B cell (primary cell): ENCODE data around the gene GPR160. TPM values are rescaled to one million over a fixed set of nuclear protein-coding genes. Genes with fewer than 3 reads are reported as not detected.

Source experiments
- ATAC-seq: fragments of 200-7000 bp; cut with Tn5 transposase; one replicate; pipeline ENCODE4 v1.10.0; 2021; ENCODE audit warnings: low read depth, mild to moderate bottlenecking, moderate number of reproducible peaks, moderate library complexity
- CTCF ChIA-PET: fragments of 350-600 bp; sonication (Branson Sonifier 250); formaldehyde crosslinking; loops from one replicate; lab custom pipeline; 2021; ENCODE audit warnings: antibody characterized with exemption, inconsistent platforms; lab: Charles Lee
- POLR2A ChIA-PET: fragments of 350-600 bp; sonication (Branson Sonifier 250); formaldehyde crosslinking; loops from one replicate; lab custom pipeline; 2021; ENCODE audit warnings: antibody characterized with exemption; lab: Charles Lee
- DNase-seq: peaks from one replicate; pipeline ENCODE4 v3.0.0; 2013
- H2AFZ ChIP-seq: 2 replicates; pipeline ENCODE4 v1.6.1; 2012; ENCODE audit warnings: mild to moderate bottlenecking, low read depth, low read length; ENCODE audit not compliant: insufficient read depth, poor library complexity, severe bottlenecking
- H3K27ac ChIP-seq, 2 donors: 1 replicate in 1 of 2; 2 replicates in 1 of 2; pipeline ENCODE4 v1.5.1; 2012 to 2013; ENCODE audit warnings: low read length in 2 of 2, mild to moderate bottlenecking in 2 of 2, moderate library complexity in 1 of 2
- H3K27me3 ChIP-seq, 4 experiments: fragments of 200-600 bp in 1 of 4; sonication (generic) in 1 of 4; replicated peaks in 1 of 4; 1 replicate in 2 of 4; 2 replicates in 2 of 4; pipeline versions ENCODE4 v1.6.1 to v1.7.0; 2013 to 2016; ENCODE audit warnings: low read length in 3 of 4, mild to moderate bottlenecking in 2 of 4, mixed read lengths in 1 of 4, moderate library complexity in 1 of 4; ENCODE audit not compliant: insufficient read depth in 4 of 4, control insufficient read depth in 3 of 4; ENCODE audit errors: control extremely low read depth in 1 of 4
- H3K36me3 ChIP-seq, 2 experiments: replicated peaks in 1 of 2; 1 replicate in 1 of 2; 2 replicates in 1 of 2; pipeline versions ENCODE4 v1.6.1 to v1.7.1; 2013; ENCODE audit warnings: low read length in 1 of 2; ENCODE audit not compliant: insufficient read depth in 2 of 2, control insufficient read depth in 1 of 2; ENCODE audit errors: control extremely low read depth in 1 of 2, extremely low read depth in 1 of 2
- H3K4me1 ChIP-seq, 2 donors: fragments of 200-600 bp in 1 of 2; sonication (generic) in 1 of 2; 1 replicate in 1 of 2; 2 replicates in 1 of 2; pipeline versions ENCODE4 v1.5.1 to v1.6.1; 2013 to 2017; ENCODE audit warnings: low read length in 2 of 2; ENCODE audit not compliant: control insufficient read depth in 2 of 2, insufficient read depth in 2 of 2
- H3K4me2 ChIP-seq: replicated peaks from 2 replicates; pipeline ENCODE3; 2012; ENCODE audit warnings: mild to moderate bottlenecking, low read depth, low read length; ENCODE audit not compliant: poor library complexity, severe bottlenecking
- H3K4me3 ChIP-seq, 5 experiments: fragments of 200-600 bp in 1 of 5; sonication (generic) in 1 of 5; 1 replicate in 3 of 5; 2 replicates in 2 of 5; pipeline versions ENCODE4 v1.5.1 to v1.7.0; 2011 to 2016; ENCODE audit warnings: low read length in 4 of 5, mild to moderate bottlenecking in 4 of 5, low read depth in 2 of 5, control low read depth in 1 of 5, moderate library complexity in 1 of 5; ENCODE audit not compliant: insufficient read depth in 1 of 5; ENCODE audit errors: control extremely low read depth in 1 of 5, extremely low read depth in 1 of 5
- H3K79me2 ChIP-seq: fragments of 200-600 bp; sonication (generic); one replicate; pipeline ENCODE4 v1.6.0; 2016; ENCODE audit warnings: low read length; ENCODE audit not compliant: control insufficient read depth, insufficient read depth
- H3K9ac ChIP-seq: fragments of 200-600 bp; sonication (generic); 2 replicates; pipeline ENCODE4 v1.6.1; 2017; ENCODE audit warnings: mild to moderate bottlenecking, low read length, moderate library complexity
- H3K9me3 ChIP-seq, 3 donors: one replicate each; pipeline versions ENCODE4 v1.6.1 to v1.7.1; 2013; ENCODE audit warnings: low read length in 2 of 3; ENCODE audit not compliant: control insufficient read depth in 2 of 3, insufficient read depth in 1 of 3; ENCODE audit errors: control extremely low read depth in 1 of 3
- H4K20me1 ChIP-seq: 2 replicates; pipeline ENCODE4 v1.6.0; 2012; ENCODE audit warnings: mild to moderate bottlenecking, low read length; ENCODE audit not compliant: insufficient read depth, control insufficient read depth, poor library complexity, severe bottlenecking
- H3K27ac Mint-ChIP-seq: one replicate; pipeline ENCODE4 v1.8.0; 2021; ENCODE audit warnings: mixed read lengths
- H3K27me3 Mint-ChIP-seq: one replicate; pipeline ENCODE4 v1.8.0; 2021; ENCODE audit warnings: mixed read lengths
- H3K4me1 Mint-ChIP-seq: one replicate; pipeline ENCODE4 v1.8.0; 2021; ENCODE audit warnings: mixed read lengths
- H3K4me3 Mint-ChIP-seq: one replicate; pipeline ENCODE4 v1.8.0; 2021; ENCODE audit warnings: mixed read lengths
- H3K9me3 Mint-ChIP-seq: one replicate; pipeline ENCODE4 v1.8.0; 2022; ENCODE audit warnings: mixed read lengths; ENCODE audit not compliant: insufficient read depth
- CTCF ChIP-seq: fragments of 200-600 bp; IDR thresholded peaks from one replicate; pipeline ENCODE4 v1.8.0; 2022; ENCODE audit warnings: antibody characterized with exemption, mild to moderate bottlenecking
- EZH2 ChIP-seq: IDR thresholded peaks from 2 replicates; pipeline ENCODE4 v1.6.1; 2012; ENCODE audit warnings: borderline replicate concordance, low read depth, mild to moderate bottlenecking, moderate library complexity, low read length; ENCODE audit not compliant: insufficient read depth, poor library complexity, severe bottlenecking
- WGBS: methylation state at CpG from one replicate; pipeline ENCODE4 v1.1.5; 2013; ENCODE audit warnings: missing lambda C conversion rate; ENCODE audit not compliant: insufficient coverage; 5-methylcytosine and 5-hydroxymethylcytosine counted together
- intact Hi-C: fragments of 100-400 bp; cut with micrococcal nuclease; formaldehyde crosslinking; loops from one replicate; pipeline ENCODE4 v1.10.0; 2022
- polyA plus RNA-seq: library from polyadenylated mRNA; depleted of rRNA; stranded (reverse); fragments of >200 nt; gene quantifications from 2 replicates; pipeline ENCODE4 v1.2.3, GENCODE V29; 2012
- total RNA-seq, 2 donors: library from RNA; stranded (reverse); fragments of 120-200 nt in 1 of 2; gene quantifications; 1 replicate in 1 of 2; 2 replicates in 1 of 2; pipeline versions ENCODE4 v1.2.3 to v1.2.4, GENCODE V29; 2013 to 2022

The GPR160 gene
- total and polyA plus RNA-seq, 2 donors (not counting 1 experiment from before 2014, with no cell fraction given): 17.4 to 17.5 TPM

GRCh38 chr3:170044795-170045244 is 7.0 kb downstream of the GPR160 start:
- DNase-seq (peak; percentile 92), ATAC-seq (peak; percentile 83)
- Histone ChIP-seq H3K79me2 (peaks cover 55% of the 10 kb centered on the region), H4K20me1 (no peaks in the 10 kb centered on the region), H3K9me3 (no peaks in the 10 kb centered on the region), H3K9ac (peak overlapping the region; percentile 20), H2AFZ (peak overlapping the region; percentile 9), H3K4me3 (peak overlapping the region; percentile 7 to 28 (median 21)), H3K4me1 (peaks cover 21 to 33% of the 10 kb centered on the region in 2 donors), H3K27me3 (no peaks in the 10 kb centered on the region), H3K4me2 (peak overlapping the region; percentile 70), H3K27ac (peak overlapping the region; percentile 84 to 89), H3K36me3 (peaks cover 0 to 9% of the 10 kb centered on the region in 2 experiments)
- ChIA-PET POLR2A (interaction anchor here (0.8 kb wide), 1 partner anchor 78 kb away, joined by 7 read pairs; the partner anchor contains the start of gene SEC62), CTCF (interaction anchor here (1.2 to 1.7 kb wide), 3 partner anchors 9 to 44 kb away, joined by 3 to 8 read pairs (median 4); no protein-coding TSS in a partner anchor)
- Mint-ChIP-seq H3K4me3 (peak overlapping the region; percentile 68), H3K27ac (peak overlapping the region; percentile 91), H3K9me3 (no peaks in the 10 kb centered on the region), H3K27me3 (no peaks in the 10 kb centered on the region), H3K4me1 (peaks cover 52% of the 10 kb centered on the region)
- TF ChIP-seq CTCF: no peak
- no peak for TF ChIP-seq EZH2
- 4% methylated on average over 6 of the region's 8 CpGs for WGBS
- intact Hi-C loops: loop anchor here (1.0 kb wide), 1 partner anchor 8 kb away; the partner anchor contains the start of gene GPR160
